T-helper 17 cell (primary cell): ENCODE data around the gene VSTM2L. TPM values are rescaled to one million over a fixed set of nuclear protein-coding genes. Genes with fewer than 3 reads are reported as not detected.
"Not testable (repeated sequence)": the region's sequence is repeated elsewhere in the genome, so short reads cannot be mapped to it uniquely, and the experiment has no call there.

ENCODE experiments used
- ATAC-seq: fragments of 150-1000 bp; cut with Tn5 transposase; 2 replicates; pipeline ENCODE4 v1.10.0; 2021; ENCODE audit warnings: mild to moderate bottlenecking, moderate library complexity
- DNase-seq, 3 donors: peaks; one replicate each; pipeline versions ENCODE4 v3.0.0 to v3.0.0-alpha.2; 2020 to 2021
- H3K9me3 ChIP-seq: one replicate; pipeline ENCODE4 v1.7.0; 2013; ENCODE audit warnings: low read length, mild to moderate bottlenecking; ENCODE audit not compliant: control insufficient read depth, poor library complexity, severe bottlenecking
- H3K27ac Mint-ChIP-seq: one replicate; pipeline ENCODE4 v1.8.0; 2022; ENCODE audit warnings: mild to moderate bottlenecking, moderate library complexity, mixed read lengths
- H3K27me3 Mint-ChIP-seq: one replicate; pipeline ENCODE4 v1.8.0; 2022; ENCODE audit warnings: mixed read lengths
- H3K36me3 Mint-ChIP-seq: one replicate; pipeline ENCODE4 v1.8.0; 2022; ENCODE audit warnings: low read depth, mixed read lengths
- H3K4me1 Mint-ChIP-seq: one replicate; pipeline ENCODE4 v1.8.0; 2022; ENCODE audit warnings: mild to moderate bottlenecking, mixed read lengths
- H3K4me3 Mint-ChIP-seq: one replicate; pipeline ENCODE4 v1.8.0; 2022; ENCODE audit warnings: mild to moderate bottlenecking, moderate library complexity, mixed read lengths
- total RNA-seq, 4 donors: library from RNA in 2 of 4; stranded (reverse) in 2 of 4; gene quantifications; one replicate each; pipeline ENCODE4 v1.2.3 and lab custom pipeline; 2022 to 2026

Gene VSTM2L
- total RNA-seq, 2 donors from 2014 or later, result not detected

- Mint-ChIP-seq H3K27me3 (peaks cover 4% of the 10 kb centered on the region), H3K4me1 (no peaks in the 10 kb centered on the region), H3K4me3 (no peak overlapping the region), H3K27ac (no peak overlapping the region), H3K36me3 (peaks cover 3% of the 10 kb centered on the region)
- ATAC-seq (no peak), DNase-seq (no peak)
- H3K9me3 ChIP-seq, result no peaks in the 10 kb centered on the region
Observed at GRCh38 chr20:37943501-37944455, 40.9 kb downstream of the VSTM2L start.

GRCh38 chr20:37944456-37944981, 41.6 kb downstream of the VSTM2L start:
- no peak overlapping the region for H3K4me3 Mint-ChIP-seq
- H3K36me3 Mint-ChIP-seq, result peaks cover 3% of the 10 kb centered on the region
- no peaks in the 10 kb centered on the region for H3K9me3 ChIP-seq
- no peak overlapping the region for H3K27ac Mint-ChIP-seq
- H3K4me1 Mint-ChIP-seq, result no peaks in the 10 kb centered on the region
- peaks cover 4% of the 10 kb centered on the region for H3K27me3 Mint-ChIP-seq
- ATAC-seq (no peak), DNase-seq (no peak)

- ATAC-seq (no peak), DNase-seq (no peak)
- Mint-ChIP-seq H3K36me3 (peaks cover 3% of the 10 kb centered on the region), H3K27me3 (peaks cover 4% of the 10 kb centered on the region), H3K4me3 (no peak overlapping the region), H3K27ac (no peak overlapping the region), H3K4me1 (no peaks in the 10 kb centered on the region)
- H3K9me3 ChIP-seq, result no peaks in the 10 kb centered on the region
Observed at GRCh38 chr20:37945091-37945547, 42.2 kb downstream of the VSTM2L start.

GRCh38 chr20:37946946-37947345, 44.0 kb downstream of the VSTM2L start:
- no peak for DNase-seq
- no peaks in the 10 kb centered on the region for H3K36me3 Mint-ChIP-seq
- H3K4me3 Mint-ChIP-seq, result no peak overlapping the region
- no peak overlapping the region for H3K27ac Mint-ChIP-seq
- H3K27me3 Mint-ChIP-seq, result peaks cover 4% of the 10 kb centered on the region
- no peaks in the 10 kb centered on the region for H3K9me3 ChIP-seq
- ATAC-seq, result no peak
- no peaks in the 10 kb centered on the region for H3K4me1 Mint-ChIP-seq

GRCh38 chr20:37947943-37948342, 45.0 kb downstream of the VSTM2L start:
- Mint-ChIP-seq H3K4me3 (no peak overlapping the region), H3K27ac (no peak overlapping the region), H3K4me1 (no peaks in the 10 kb centered on the region), H3K27me3 (peaks cover 4% of the 10 kb centered on the region), H3K36me3 (no peaks in the 10 kb centered on the region)
- no peak for DNase-seq
- no peaks in the 10 kb centered on the region for H3K9me3 ChIP-seq
- no peak for ATAC-seq

- Mint-ChIP-seq H3K4me1 (no peaks in the 10 kb centered on the region), H3K27ac (no peak overlapping the region), H3K36me3 (no peaks in the 10 kb centered on the region), H3K4me3 (no peak overlapping the region), H3K27me3 (peaks cover 4% of the 10 kb centered on the region)
- no peaks in the 10 kb centered on the region for H3K9me3 ChIP-seq
- DNase-seq, result no peak
- ATAC-seq, result no peak
Observed at GRCh38 chr20:37948956-37949355, 46.0 kb downstream of the VSTM2L start.

- Mint-ChIP-seq H3K4me1 (peaks cover 2% of the 10 kb centered on the region), H3K27ac (no peak overlapping the region), H3K36me3 (peaks cover 2% of the 10 kb centered on the region), H3K4me3 (no peak overlapping the region), H3K27me3 (peaks cover 4% of the 10 kb centered on the region)
- no peaks in the 10 kb centered on the region for H3K9me3 ChIP-seq
- DNase-seq, result no peak
- ATAC-seq, result no peak
Observed at GRCh38 chr20:37954190-37954589, 51.3 kb downstream of the VSTM2L start.

- no peak overlapping the region for H3K4me3 Mint-ChIP-seq
- DNase-seq, result no peak
Observed at GRCh38 chr20:37954626-37955025, 51.7 kb downstream of the VSTM2L start.

GRCh38 chr20:37955511-37955910, 52.6 kb downstream of the VSTM2L start:
- DNase-seq (no peak), ATAC-seq (no peak)
- Mint-ChIP-seq H3K27me3 (peaks cover 4% of the 10 kb centered on the region), H3K36me3 (peaks cover 2% of the 10 kb centered on the region), H3K4me3 (no peak overlapping the region), H3K27ac (no peak overlapping the region), H3K4me1 (peaks cover 2% of the 10 kb centered on the region)
- no peaks in the 10 kb centered on the region for H3K9me3 ChIP-seq

More at GRCh38 chr20:37954626-37955025, 51.7 kb downstream of the VSTM2L start:
- peaks cover 2% of the 10 kb centered on the region for H3K36me3 Mint-ChIP-seq
- peaks cover 2% of the 10 kb centered on the region for H3K4me1 Mint-ChIP-seq
- H3K27me3 Mint-ChIP-seq, result peaks cover 4% of the 10 kb centered on the region
- H3K27ac Mint-ChIP-seq, result no peak overlapping the region
- no peaks in the 10 kb centered on the region for H3K9me3 ChIP-seq
- no peak for ATAC-seq

- Mint-ChIP-seq H3K27ac (no peak overlapping the region), H3K27me3 (peaks cover 4% of the 10 kb centered on the region), H3K4me3 (no peak overlapping the region), H3K4me1 (peaks cover 2% of the 10 kb centered on the region), H3K36me3 (peaks cover 2% of the 10 kb centered on the region)
- no peak for ATAC-seq
- no peaks in the 10 kb centered on the region for H3K9me3 ChIP-seq
- DNase-seq, result no peak
Observed at GRCh38 chr20:37956107-37956585, 53.2 kb downstream of the VSTM2L start.

GRCh38 chr20:37958856-37959520, 56.1 kb downstream of the VSTM2L start:
- ATAC-seq (no peak), DNase-seq (no peak)
- H3K36me3 Mint-ChIP-seq, result peaks cover 4% of the 10 kb centered on the region
- H3K27me3 Mint-ChIP-seq, result peaks cover 4% of the 10 kb centered on the region
- H3K9me3 ChIP-seq, result no peaks in the 10 kb centered on the region
- H3K27ac Mint-ChIP-seq, result no peak overlapping the region
- H3K4me3 Mint-ChIP-seq, result no peak overlapping the region
- H3K4me1 Mint-ChIP-seq, result peaks cover 2% of the 10 kb centered on the region

- Mint-ChIP-seq H3K4me1 (peaks cover 2% of the 10 kb centered on the region), H3K27ac (no peak overlapping the region), H3K4me3 (no peak overlapping the region), H3K27me3 (peaks cover 4% of the 10 kb centered on the region), H3K36me3 (peaks cover 4% of the 10 kb centered on the region)
- no peak for ATAC-seq
- no peak for DNase-seq
- H3K9me3 ChIP-seq, result no peaks in the 10 kb centered on the region
Observed at GRCh38 chr20:37961066-37961465, 58.1 kb downstream of the VSTM2L start.

GRCh38 chr20:37963483-37963882, 60.6 kb downstream of the VSTM2L start:
- DNase-seq, H3K36me3 Mint-ChIP-seq, H3K4me3 Mint-ChIP-seq, H3K4me1 Mint-ChIP-seq, ATAC-seq, H3K9me3 ChIP-seq, H3K27me3 Mint-ChIP-seq, H3K27ac Mint-ChIP-seq: not testable (repeated sequence)
